HepG2 (cell line): Measurements from ENCODE around the gene SBK1. TPM values are rescaled to one million over a fixed set of nuclear protein-coding genes. Genes with fewer than 3 reads are reported as not detected.
A peak's percentile ranks its signal among the peaks of the same experiment; 100 is the strongest.

Experiments used
- ADNP ChIP-seq: sonication (generic); formaldehyde crosslinking; IDR thresholded peaks from 2 replicates; pipeline ENCODE4 v1.4.0; 2020; ENCODE audit warnings: missing genetic modification reagents
- CCAR2 ChIP-seq: fragments of 200-400 bp; formaldehyde crosslinking; optimal IDR thresholded peaks from 2 replicates; pipeline ENCODE3; 2018; ENCODE audit warnings: low read depth, mild to moderate bottlenecking, low read length, moderate library complexity
- CCDC6 ChIP-seq: sonication (generic); formaldehyde crosslinking; IDR thresholded peaks from 2 replicates; pipeline ENCODE4 v1.8.1; 2022; ENCODE audit warnings: mild to moderate bottlenecking, missing genetic modification reagents, moderate library complexity
- GABPA ChIP-seq, 2 experiments: IDR thresholded peaks; 2 replicates each; pipeline ENCODE4 v1.6.1; 2011 to 2016; ENCODE audit warnings: low read depth in 2 of 2, low read length in 1 of 2, missing biosample characterization in 1 of 2, missing genetic modification characterization in 1 of 2
- GTF3A ChIP-seq: sonication (generic); formaldehyde crosslinking; conservative IDR thresholded peaks from 2 replicates; pipeline ENCODE4 v1.4.0; 2020; ENCODE audit warnings: mild to moderate bottlenecking, missing genetic modification reagents
- HIC2 ChIP-seq: sonication (generic); formaldehyde crosslinking; IDR thresholded peaks from 2 replicates; pipeline ENCODE4 v1.9.0; 2022; ENCODE audit warnings: low read depth, missing genetic modification reagents
- HMG20B ChIP-seq: conservative IDR thresholded peaks from 2 replicates; pipeline ENCODE4 v1.6.1; 2016; ENCODE audit warnings: missing genetic modification reagents, missing compliant biosample characterization
- HOXA7 ChIP-seq: sonication (generic); formaldehyde crosslinking; IDR thresholded peaks from 2 replicates; pipeline ENCODE4 v1.8.1; 2022; ENCODE audit warnings: mild to moderate bottlenecking, missing genetic modification reagents, moderate library complexity
- ISL2 ChIP-seq: sonication (generic); formaldehyde crosslinking; IDR thresholded peaks from 2 replicates; pipeline ENCODE4 v1.5.0; 2020; ENCODE audit warnings: missing genetic modification reagents
- PHB2 ChIP-seq: fragments of 450-650 bp; IDR thresholded peaks from 2 replicates; pipeline ENCODE4 v1.6.1; 2018; ENCODE audit not compliant: partially characterized antibody
- SCMH1 ChIP-seq: sonication (generic); formaldehyde crosslinking; IDR thresholded peaks from 2 replicates; pipeline ENCODE4 v1.9.0; 2021; ENCODE audit warnings: missing genetic modification reagents, mild to moderate bottlenecking, borderline replicate concordance
- YEATS4 ChIP-seq: sonication (generic); formaldehyde crosslinking; IDR thresholded peaks from 2 replicates; pipeline ENCODE4 v1.4.0; 2020; ENCODE audit warnings: missing genetic modification reagents, borderline replicate concordance
- YY1 ChIP-seq: IDR thresholded peaks from 2 replicates; pipeline ENCODE4 v1.6.1; 2011; ENCODE audit warnings: low read length, low read depth, moderate library complexity, mild to moderate bottlenecking; ENCODE audit not compliant: insufficient read depth, insufficient replicate concordance
- ZFP1 ChIP-seq: IDR thresholded peaks from 2 replicates; pipeline ENCODE4 v1.6.1; 2016
- ZGPAT ChIP-seq: IDR thresholded peaks from 2 replicates; pipeline ENCODE4 v1.6.1; 2016; ENCODE audit warnings: mild to moderate bottlenecking
- ZNF276 ChIP-seq: sonication (generic); formaldehyde crosslinking; IDR thresholded peaks from 2 replicates; pipeline ENCODE4 v1.4.0; 2020; ENCODE audit warnings: mild to moderate bottlenecking, low read depth, missing genetic modification reagents
- ZNF292 ChIP-seq: sonication (generic); formaldehyde crosslinking; IDR thresholded peaks from 2 replicates; pipeline ENCODE4 v1.8.1; 2022; ENCODE audit warnings: mild to moderate bottlenecking, low read depth, missing genetic modification reagents, borderline replicate concordance
- ZNF296 ChIP-seq: sonication (generic); formaldehyde crosslinking; conservative IDR thresholded peaks from 2 replicates; pipeline ENCODE4 v1.5.0; 2020; ENCODE audit warnings: mild to moderate bottlenecking, missing genetic modification reagents
- ZNF343 ChIP-seq: sonication (generic); formaldehyde crosslinking; IDR thresholded peaks from 2 replicates; pipeline ENCODE4 v1.4.0; 2020; ENCODE audit warnings: mild to moderate bottlenecking, missing genetic modification reagents
- ZNF446 ChIP-seq: sonication (generic); formaldehyde crosslinking; IDR thresholded peaks from 2 replicates; pipeline ENCODE4 v1.5.0; 2020; ENCODE audit warnings: mild to moderate bottlenecking, missing genetic modification reagents
- ZNF775 ChIP-seq: sonication (generic); formaldehyde crosslinking; IDR thresholded peaks from 2 replicates; pipeline ENCODE4 v1.4.0; 2020; ENCODE audit warnings: missing genetic modification reagents, mild to moderate bottlenecking, moderate library complexity, borderline replicate concordance
- ZNF839 ChIP-seq: sonication (generic); formaldehyde crosslinking; IDR thresholded peaks from 2 replicates; pipeline ENCODE4 v1.4.0; 2020; ENCODE audit warnings: missing genetic modification reagents, mild to moderate bottlenecking, borderline replicate concordance
- ZNF841 ChIP-seq: sonication (generic); formaldehyde crosslinking; IDR thresholded peaks from 2 replicates; pipeline ENCODE4 v1.8.1; 2023; ENCODE audit warnings: missing genetic modification reagents, borderline replicate concordance
- polyA plus RNA-seq, 8 experiments: library from polyadenylated mRNA; depleted of rRNA in 3 of 8; stranded (reverse) in 7 of 8; unstranded in 1 of 8; fragments of >200 nt; fragmentation: Illumina TruSeq in 4 of 8; extraction: Trizol in 4 of 8; gene quantifications; 2 replicates each; pipeline versions ENCODE4 v1.2.1 to v1.2.3, GENCODE V29; 2011 to 2016; ENCODE audit warnings: low read depth in 4 of 8, missing spikeins in 1 of 8, mixed read lengths in 1 of 8; ENCODE audit not compliant: insufficient read depth in 1 of 8
- total RNA-seq, 5 experiments: library from RNA; depleted of rRNA; stranded (reverse); fragments of >200 nt; fragmentation: Illumina TruSeq; extraction: Trizol; gene quantifications; 2 replicates each; pipeline ENCODE4 v1.2.3, GENCODE V29; 2016; ENCODE audit warnings: low read depth in 1 of 5
- TF ChIP-seq, protein P1 (sequence below): sonication (generic); formaldehyde crosslinking; IDR thresholded peaks from 2 replicates; pipeline ENCODE4 v1.4.0; 2020; ENCODE audit warnings: missing genetic modification reagents

SBK1 gene
- total and polyA plus RNA-seq, 2 of the 13 experiments (the other 11 are each of a cell fraction or from before 2014, with no cell fraction given) = 0.15 to 0.17 TPM

- TF ChIP-seq CCAR2 = no peak
- peak; percentile 54; the same call in 1 of the 2 replicates for TF ChIP-seq ISL2 (CRISPR knock-in tag)
- no peak for TF ChIP-seq ZNF446 (CRISPR knock-in tag)
- no peak; the same call in 1 of the 2 replicates for TF ChIP-seq HIC2 (CRISPR knock-in tag)
- peak; percentile 68 for TF ChIP-seq YY1
- no peak for TF ChIP-seq HOXA7 (CRISPR knock-in tag)
- no peak for TF ChIP-seq GTF3A (CRISPR knock-in tag)
- TF ChIP-seq ZNF841 (CRISPR knock-in tag) = no peak
- TF ChIP-seq ZNF775 (CRISPR knock-in tag) = no peak
- TF ChIP-seq ZGPAT (CRISPR knock-in tag) = peak; percentile 76
- no peak for TF ChIP-seq PHB2
- no peak for TF ChIP-seq YEATS4
- no peak for TF ChIP-seq ZFP1 (CRISPR knock-in tag)
- no peak for TF ChIP-seq ZNF292 (CRISPR knock-in tag)
- no peak for TF ChIP-seq ADNP (CRISPR knock-in tag)
- no peak for TF ChIP-seq ZNF296 (CRISPR knock-in tag)
- TF ChIP-seq, protein P1, sequence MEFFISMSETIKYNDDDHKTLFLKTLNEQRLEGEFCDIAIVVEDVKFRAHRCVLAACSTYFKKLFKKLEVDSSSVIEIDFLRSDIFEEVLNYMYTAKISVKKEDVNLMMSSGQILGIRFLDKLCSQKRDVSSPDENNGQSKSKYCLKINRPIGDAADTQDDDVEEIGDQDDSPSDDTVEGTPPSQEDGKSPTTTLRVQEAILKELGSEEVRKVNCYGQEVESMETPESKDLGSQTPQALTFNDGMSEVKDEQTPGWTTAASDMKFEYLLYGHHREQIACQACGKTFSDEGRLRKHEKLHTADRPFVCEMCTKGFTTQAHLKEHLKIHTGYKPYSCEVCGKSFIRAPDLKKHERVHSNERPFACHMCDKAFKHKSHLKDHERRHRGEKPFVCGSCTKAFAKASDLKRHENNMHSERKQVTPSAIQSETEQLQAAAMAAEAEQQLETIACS (CRISPR knock-in tag) = 0 out of 2 replicates have a peak, but pooled peaks have one; percentile 44
- TF ChIP-seq SCMH1 (CRISPR knock-in tag) = no peak
- TF ChIP-seq ZNF343 = no peak
- no peak for TF ChIP-seq GABPA (IDR thresholded peaks at IDR 0.05; ENCODE audit: low read depth, low read length)
- TF ChIP-seq GABPA (CRISPR knock-in tag; IDR thresholded peaks at IDR 0.05; ENCODE audit: low read depth) = no peak; the same call in 1 of the 2 replicates
- TF ChIP-seq ZNF839 = peak; percentile 82; the same call in 1 of the 2 replicates
- TF ChIP-seq ZNF276 (CRISPR knock-in tag) = 0 out of 2 replicates have a peak, but pooled peaks have one; percentile 69
- no peak; the same call in 1 of the 2 replicates for TF ChIP-seq HMG20B
- no peak for TF ChIP-seq CCDC6 (CRISPR knock-in tag)
These were observed 14.6 kb upstream of the SBK1 start (continued) for GRCh38 chr16:28277537-28278388.
